Endothelial cell of umbilical vein (primary cell): Measurements from ENCODE around the gene TNFRSF1A. TPM values are rescaled to one million over a fixed set of nuclear protein-coding genes. Genes with fewer than 3 reads are reported as not detected.

ENCODE experiments used
- BruUV-seq: library from RNA; stranded (reverse); fragments of 400-500 nt; replicated peaks from 2 replicates; lab custom pipeline; 2021; lab: Mats Ljungman, UMichigan
- CTCF ChIA-PET: fragments of 300-600, 350-600 bp; sonication (Branson Sonifier 250); formaldehyde crosslinking; loops from one replicate; lab custom pipeline; 2021; ENCODE audit warnings: antibody characterized with exemption, inconsistent platforms; lab: Charles Lee
- POLR2A ChIA-PET: fragments of 300-600, 350-600 bp; sonication (Branson Sonifier 250); formaldehyde crosslinking; loops from one replicate; lab custom pipeline; 2021; ENCODE audit warnings: antibody characterized with exemption, inconsistent platforms; lab: Charles Lee
- DNase-seq: peaks from one replicate; pipeline ENCODE4 v3.0.0-alpha.2; 2011; ENCODE audit warnings: low read depth, low spot score
- FAIRE-seq: peaks from 2 replicates; lab custom pipeline; 2011; peaks lifted over from hg19 to GRCh38; lab: Jason Lieb, UNC
- H2AFZ ChIP-seq: 2 replicates; pipeline ENCODE4 v1.6.0; 2012; ENCODE audit warnings: low read depth, low read length, control low read depth, inconsistent platforms
- H3K27ac ChIP-seq: 2 replicates; pipeline ENCODE4 v1.5.1; 2011; ENCODE audit warnings: low read depth, mild to moderate bottlenecking, control low read depth, low read length, moderate library complexity; ENCODE audit not compliant: insufficient read depth
- H3K27me3 ChIP-seq, 2 experiments: 2 replicates each; pipeline versions ENCODE4 v1.6.0 to v1.6.1; 2011; ENCODE audit warnings: low read length in 2 of 2, mixed read lengths in 1 of 2; ENCODE audit not compliant: control insufficient read depth in 2 of 2, insufficient read depth in 2 of 2
- H3K36me3 ChIP-seq, 2 experiments: 2 replicates in 1 of 2; 3 replicates in 1 of 2; pipeline ENCODE4 v1.5.1; 2011; ENCODE audit warnings: low read length in 2 of 2, mild to moderate bottlenecking in 1 of 2, moderate library complexity in 1 of 2; ENCODE audit not compliant: control insufficient read depth in 2 of 2, insufficient read depth in 2 of 2; ENCODE audit errors: extremely low read depth in 1 of 2
- H3K4me1 ChIP-seq: 3 replicates; pipeline ENCODE4 v1.5.1; 2011; ENCODE audit warnings: mild to moderate bottlenecking, low read length; ENCODE audit not compliant: control insufficient read depth, insufficient read depth; ENCODE audit errors: extremely low read depth
- H3K4me2 ChIP-seq: 2 replicates; pipeline ENCODE4 v1.6.1; 2011; ENCODE audit warnings: low read length, control low read depth, mixed read lengths; ENCODE audit not compliant: insufficient read depth
- H3K4me3 ChIP-seq, 3 experiments: fragments of 200-600 bp in 1 of 3; sonication (generic), shearing (Covaris generic) in 1 of 3; replicated peaks in 1 of 3; 2 replicates each; pipeline ENCODE4 v1.5.1; 2011 to 2016; ENCODE audit warnings: control low read depth in 3 of 3, low read length in 3 of 3, mild to moderate bottlenecking in 2 of 3, inconsistent platforms in 1 of 3, low read depth in 1 of 3, moderate library complexity in 1 of 3; ENCODE audit not compliant: insufficient read depth in 1 of 3
- H3K79me2 ChIP-seq: 2 replicates; pipeline ENCODE4 v1.6.0; 2012; ENCODE audit warnings: low read length, inconsistent platforms; ENCODE audit not compliant: control insufficient read depth, insufficient read depth
- H3K9ac ChIP-seq: replicated peaks from 2 replicates; pipeline ENCODE3; 2011; ENCODE audit warnings: low read length, control low read depth; ENCODE audit not compliant: insufficient read depth; ENCODE audit errors: extremely low read depth
- H3K9me1 ChIP-seq: replicated peaks from 3 replicates; pipeline ENCODE4 v1.6.0; 2011; ENCODE audit warnings: mild to moderate bottlenecking, low read length; ENCODE audit not compliant: control insufficient read depth, insufficient read depth; ENCODE audit errors: extremely low read depth
- H3K9me3 ChIP-seq: replicated peaks from 2 replicates; pipeline ENCODE4 v1.5.1; 2012; ENCODE audit warnings: low read length, inconsistent platforms; ENCODE audit not compliant: control insufficient read depth, insufficient read depth
- H4K20me1 ChIP-seq: replicated peaks from 2 replicates; pipeline ENCODE3; 2011; ENCODE audit warnings: mild to moderate bottlenecking, low read length; ENCODE audit not compliant: control insufficient read depth, insufficient read depth; ENCODE audit errors: extremely low read depth
- EZH2 ChIP-seq: IDR thresholded peaks from 2 replicates; pipeline ENCODE4 v1.6.1; 2012; ENCODE audit warnings: borderline replicate concordance, low read depth, mild to moderate bottlenecking, moderate library complexity, low read length, inconsistent platforms; ENCODE audit not compliant: severe bottlenecking
- FOS ChIP-seq: IDR thresholded peaks from 2 replicates; pipeline ENCODE4 v1.6.1; 2011; ENCODE audit warnings: mild to moderate bottlenecking, low read length, moderate library complexity, borderline replicate concordance; ENCODE audit not compliant: insufficient read depth
- GATA2 ChIP-seq: IDR thresholded peaks from 2 replicates; pipeline ENCODE4 v1.7.0; 2011; ENCODE audit warnings: low read depth, mild to moderate bottlenecking, moderate library complexity, mixed read lengths, low read length; ENCODE audit not compliant: insufficient read length, insufficient read depth
- JUN ChIP-seq: IDR thresholded peaks from 2 replicates; pipeline ENCODE4 v1.6.1; 2011; ENCODE audit warnings: borderline replicate concordance, low read depth; ENCODE audit not compliant: insufficient read length, insufficient read depth
- MYC ChIP-seq: IDR thresholded peaks from one replicate; pipeline ENCODE4 v1.6.1; 2011; ENCODE audit warnings: mild to moderate bottlenecking, low read depth, low read length
- POLR2A ChIP-seq: IDR thresholded peaks from 2 replicates; pipeline ENCODE4 v1.6.1; 2012; ENCODE audit warnings: low read depth, mild to moderate bottlenecking, control low read depth, low read length
- POLR2AphosphoS5 ChIP-seq: IDR thresholded peaks from 2 replicates; pipeline ENCODE4 v1.6.1; 2012; ENCODE audit warnings: low read depth, mild to moderate bottlenecking, control low read depth, low read length, moderate library complexity; ENCODE audit not compliant: insufficient read depth
- dilution Hi-C: fragments of 300-500 bp; cut with MboI; formaldehyde crosslinking; loops from one replicate; pipeline ENCODE4 v1.15.0; 2019; ENCODE audit warnings: low sequenced_read_pairs; ENCODE audit not compliant: extremely low pct_ligation_motif_present
- intact Hi-C: fragments of 100-400 bp; cut with micrococcal nuclease; formaldehyde crosslinking; loops from one replicate; pipeline ENCODE4 v1.10.0; 2022
- polyA plus RNA-seq, 4 experiments: library from polyadenylated mRNA; depleted of rRNA in 3 of 4; stranded (reverse) in 3 of 4; unstranded in 1 of 4; fragments of >200 nt; gene quantifications; 2 replicates each; pipeline versions ENCODE4 v1.2.1 to v1.2.3, GENCODE V29; 2011 to 2012; ENCODE audit warnings: missing spikeins in 1 of 4
- total RNA-seq: library from RNA; stranded (reverse); gene quantifications from 2 replicates; pipeline ENCODE4 v1.2.3, GENCODE V29; 2021
- TF ChIP-seq, protein P1 (sequence below): IDR thresholded peaks from 2 replicates; pipeline ENCODE4 v1.6.1; 2011; ENCODE audit not compliant: insufficient read depth, insufficient read length
- TF ChIP-seq, protein P2 (sequence below), 2 donors: IDR thresholded peaks; 1 replicate in 1 of 2; 2 replicates in 1 of 2; pipeline ENCODE4 v1.5.1; 2011; ENCODE audit warnings: low read length in 2 of 2, mild to moderate bottlenecking in 2 of 2, moderate library complexity in 2 of 2, control low read depth in 1 of 2, inconsistent platforms in 1 of 2, low read depth in 1 of 2; ENCODE audit not compliant: insufficient read depth in 1 of 2; ENCODE audit errors: extremely low read depth in 1 of 2

The TNFRSF1A gene
- total and polyA plus RNA-seq, 2 donors (not counting 3 experiments of a cell fraction or from before 2014, with no cell fraction given) = 86.5 to 98.2 TPM

DNA sequence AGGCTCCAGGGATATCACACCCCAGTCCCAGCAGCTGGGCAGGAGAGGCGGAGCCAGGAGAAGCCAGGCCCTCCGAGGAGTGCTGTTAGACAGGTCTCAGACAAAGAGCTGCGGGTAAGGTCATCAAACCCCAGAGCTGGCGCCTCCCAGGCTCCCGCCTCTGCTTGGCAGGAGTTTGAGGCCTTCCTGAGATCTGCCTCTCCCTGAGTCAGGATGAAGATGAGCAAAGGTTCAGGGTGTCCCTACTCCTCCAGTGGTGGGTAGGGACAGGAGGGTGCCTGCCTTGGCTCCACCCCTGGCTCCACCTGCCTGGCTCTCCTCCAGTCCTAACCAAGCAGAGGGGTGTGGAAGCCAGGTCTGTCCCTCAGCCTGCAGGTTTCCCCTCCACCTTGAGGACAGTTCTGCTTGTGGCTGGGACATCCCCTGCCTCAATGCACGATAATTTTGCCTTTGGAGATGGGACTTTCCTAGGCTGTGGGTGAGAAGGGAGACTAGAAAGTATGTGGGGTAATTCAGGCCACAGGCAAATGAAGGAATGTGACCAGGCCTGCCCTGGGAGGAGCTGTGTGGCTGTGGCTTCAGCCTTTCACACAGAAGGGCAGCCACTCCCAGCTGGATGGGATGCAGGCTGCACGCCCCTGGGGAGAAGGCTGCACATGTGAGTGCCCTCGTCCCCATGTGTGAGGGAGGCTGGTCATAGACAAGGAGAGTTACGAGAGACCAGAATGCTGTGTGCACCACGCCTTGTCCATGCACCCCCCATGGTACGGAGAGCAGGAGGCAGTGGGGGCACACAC lies 29.1 kb downstream of the TNFRSF1A start:
- FAIRE-seq = no peak
- H3K4me3 ChIP-seq = no peak overlapping the region
- dilution Hi-C loops = no loop called here

DNA sequence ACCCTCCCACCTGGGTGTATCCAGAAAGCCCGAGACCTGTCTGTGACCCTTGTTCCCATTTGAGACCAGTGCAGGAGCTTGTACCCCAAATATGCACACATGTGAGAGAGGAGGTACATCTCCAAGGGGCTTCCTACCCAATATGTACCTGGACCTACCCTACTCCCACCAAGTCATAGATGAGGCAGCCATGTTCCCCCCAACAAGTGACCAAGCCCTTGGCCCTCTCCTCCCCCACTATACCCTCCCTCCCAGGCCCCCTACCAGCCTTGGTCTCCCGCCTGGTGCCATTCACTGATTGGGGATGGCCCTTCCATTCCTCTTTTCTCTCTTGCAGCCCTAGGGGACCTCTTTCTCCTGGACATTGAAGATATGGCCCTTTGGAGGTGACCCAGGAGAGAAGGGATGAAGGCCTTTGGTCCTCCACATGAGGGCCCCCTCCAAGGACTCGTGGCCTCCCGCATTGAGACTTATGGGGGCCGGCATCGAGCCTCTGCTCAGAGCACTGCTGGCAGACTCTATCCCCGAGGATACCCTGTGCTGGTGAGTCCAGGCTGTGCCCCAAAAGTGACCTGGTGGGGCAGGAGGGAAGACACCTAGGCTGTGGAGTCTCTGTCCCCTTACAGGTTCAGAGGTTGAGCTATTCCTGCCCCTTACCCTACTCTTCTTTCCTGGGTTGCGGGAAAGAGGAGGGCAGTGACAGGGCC lies 29.9 kb downstream of the TNFRSF1A start:
- no peak overlapping the region for H2AFZ ChIP-seq
- dilution Hi-C loops (no loop called here), intact Hi-C loops (no loop called here)
- H3K9me1 ChIP-seq = no peaks in the 10 kb centered on the region
- H3K4me3 ChIP-seq = no peak overlapping the region
- TF ChIP-seq, protein P1, sequence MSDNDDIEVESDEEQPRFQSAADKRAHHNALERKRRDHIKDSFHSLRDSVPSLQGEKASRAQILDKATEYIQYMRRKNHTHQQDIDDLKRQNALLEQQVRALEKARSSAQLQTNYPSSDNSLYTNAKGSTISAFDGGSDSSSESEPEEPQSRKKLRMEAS = no peak
- TF ChIP-seq MYC = no peak
- TF ChIP-seq POLR2A = no peak
- no peak for TF ChIP-seq FOS
- no peak for TF ChIP-seq EZH2
- no peak for TF ChIP-seq POLR2AphosphoS5
- TF ChIP-seq, protein P2, sequence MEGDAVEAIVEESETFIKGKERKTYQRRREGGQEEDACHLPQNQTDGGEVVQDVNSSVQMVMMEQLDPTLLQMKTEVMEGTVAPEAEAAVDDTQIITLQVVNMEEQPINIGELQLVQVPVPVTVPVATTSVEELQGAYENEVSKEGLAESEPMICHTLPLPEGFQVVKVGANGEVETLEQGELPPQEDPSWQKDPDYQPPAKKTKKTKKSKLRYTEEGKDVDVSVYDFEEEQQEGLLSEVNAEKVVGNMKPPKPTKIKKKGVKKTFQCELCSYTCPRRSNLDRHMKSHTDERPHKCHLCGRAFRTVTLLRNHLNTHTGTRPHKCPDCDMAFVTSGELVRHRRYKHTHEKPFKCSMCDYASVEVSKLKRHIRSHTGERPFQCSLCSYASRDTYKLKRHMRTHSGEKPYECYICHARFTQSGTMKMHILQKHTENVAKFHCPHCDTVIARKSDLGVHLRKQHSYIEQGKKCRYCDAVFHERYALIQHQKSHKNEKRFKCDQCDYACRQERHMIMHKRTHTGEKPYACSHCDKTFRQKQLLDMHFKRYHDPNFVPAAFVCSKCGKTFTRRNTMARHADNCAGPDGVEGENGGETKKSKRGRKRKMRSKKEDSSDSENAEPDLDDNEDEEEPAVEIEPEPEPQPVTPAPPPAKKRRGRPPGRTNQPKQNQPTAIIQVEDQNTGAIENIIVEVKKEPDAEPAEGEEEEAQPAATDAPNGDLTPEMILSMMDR (IDR thresholded peaks at IDR 0.05; ENCODE audit: extremely low read depth in 1 of 2, insufficient read depth in 1 of 2, low read depth in 1 of 2, low read length in 2 of 2) = no peak
- no peak for TF ChIP-seq JUN
- TF ChIP-seq GATA2 = no peak
- H3K27me3 ChIP-seq = peaks cover 0 to 4% of the 10 kb centered on the region in 2 experiments
- H3K4me2 ChIP-seq = no peak overlapping the region
- no peaks in the 10 kb centered on the region for H3K4me1 ChIP-seq
- FAIRE-seq = no peak
- POLR2A ChIA-PET = no interaction called here
- no peak for DNase-seq
- H3K9ac ChIP-seq = no peak overlapping the region
- no peak overlapping the region for H3K27ac ChIP-seq
- H4K20me1 ChIP-seq = no peaks in the 10 kb centered on the region
- no peaks in the 10 kb centered on the region for H3K79me2 ChIP-seq
- no peaks in the 10 kb centered on the region for H3K36me3 ChIP-seq
- H3K9me3 ChIP-seq = no peaks in the 10 kb centered on the region
- CTCF ChIA-PET = interaction anchor here (1.2 to 2.7 kb wide), 2 partner anchors 27 to 153 kb away, joined by 3 to 8 read pairs; no protein-coding TSS in a partner anchor
- no TSS peak for BruUV-seq

More for the DNA sequence above, 29.1 kb downstream of the TNFRSF1A start:
- no TSS peak for BruUV-seq
- no peaks in the 10 kb centered on the region for H3K9me3 ChIP-seq
- no peaks in the 10 kb centered on the region for H3K36me3 ChIP-seq
- no peaks in the 10 kb centered on the region for H4K20me1 ChIP-seq
- no peak overlapping the region for H2AFZ ChIP-seq
- H3K27ac ChIP-seq = no peak overlapping the region
- H3K4me1 ChIP-seq = no peaks in the 10 kb centered on the region
- intact Hi-C loops = no loop called here
- H3K4me2 ChIP-seq = no peak overlapping the region
- no peak for DNase-seq
- no peaks in the 10 kb centered on the region for H3K79me2 ChIP-seq
- ChIA-PET CTCF (interaction anchor here (1.2 to 2.7 kb wide), 3 partner anchors 9 to 153 kb away, joined by 3 to 8 read pairs (median 7); no protein-coding TSS in a partner anchor), POLR2A (no interaction called here)
- no peak overlapping the region for H3K9ac ChIP-seq
- H3K27me3 ChIP-seq = peaks cover 0 to 4% of the 10 kb centered on the region in 2 experiments
- H3K9me1 ChIP-seq = no peaks in the 10 kb centered on the region
- no peak for TF ChIP-seq GATA2
- TF ChIP-seq, protein P1 = no peak
- no peak for TF ChIP-seq FOS
- no peak for TF ChIP-seq POLR2A
- no peak for TF ChIP-seq POLR2AphosphoS5
- TF ChIP-seq JUN = no peak
